Esophagus squamous epithelium (tissue), 4 donors: ENCODE measurements around the gene NUP210.

Experiments used
- CTCF ChIP-seq, 6 experiments: fragments of 450-650 bp in 4 of 6; fragments of 200-600 bp in 2 of 6; sonication (generic) in 2 of 6; IDR thresholded peaks; one replicate each; pipeline ENCODE4 v1.5.1; 2016 to 2019; ENCODE audit warnings: antibody characterized with exemption in 6 of 6, mild to moderate bottlenecking in 4 of 6, moderate library complexity in 4 of 6
- POLR2A ChIP-seq, 4 donors: fragments of 450-650 bp; IDR thresholded peaks; one replicate each; pipeline ENCODE4 v1.6.1; 2017; ENCODE audit warnings: antibody characterized with exemption in 4 of 4, mild to moderate bottlenecking in 4 of 4, moderate library complexity in 3 of 4

GRCh38 chr3:13335059-13335458 is 85.1 kb downstream of the NUP210 start:
- TF ChIP-seq CTCF (IDR thresholded peaks at IDR 0.05) = no peak
- TF ChIP-seq POLR2A (IDR thresholded peaks at IDR 0.05) = no peak
